IMR-90 (cell line): ENCODE data around the gene DCUN1D1. TPM values are rescaled to one million over a fixed set of nuclear protein-coding genes. Genes with fewer than 3 reads are reported as not detected.

Source experiments
- ATAC-seq: fragments of 200-7000 bp; cut with Tn5 transposase; 2 replicates; pipeline ENCODE4 v1.9.1; 2020; ENCODE audit warnings: low read depth, mild to moderate bottlenecking, moderate library complexity
- BruUV-seq: library from RNA; stranded (reverse); fragments of 400-500 nt; replicated peaks from 2 replicates; lab custom pipeline; 2021; lab: Mats Ljungman, UMichigan
- CTCF ChIA-PET: fragments of 300-600 bp; formaldehyde crosslinking; extraction: SDS; loops from one replicate; lab custom pipeline; 2021; ENCODE audit warnings: antibody characterized with exemption; lab: Yijun Ruan, JAX
- POLR2A ChIA-PET: fragments of 300-600 bp; sonication (Branson Sonifier 250); formaldehyde crosslinking; loops from one replicate; lab custom pipeline; 2022; ENCODE audit warnings: antibody characterized with exemption; ENCODE audit not compliant: unreplicated experiment; lab: Charles Lee
- DNase-seq: peaks from one replicate; pipeline ENCODE4 v3.0.0; 2013
- H2AFZ ChIP-seq: replicated peaks from 2 replicates; pipeline ENCODE3; 2013; ENCODE audit warnings: low read length, mild to moderate bottlenecking; ENCODE audit not compliant: poor library complexity
- H2AK5ac ChIP-seq: 2 replicates; pipeline ENCODE4 v1.6.1; 2013; ENCODE audit warnings: low read depth, low read length, inconsistent platforms
- H2AK9ac ChIP-seq: replicated peaks from 2 replicates; pipeline ENCODE3; 2013; ENCODE audit warnings: mild to moderate bottlenecking, low read depth, low read length, moderate library complexity; ENCODE audit not compliant: poor library complexity
- H2BK120ac ChIP-seq: 2 replicates; pipeline ENCODE4 v1.6.1; 2013; ENCODE audit warnings: low read depth, low read length, inconsistent platforms
- H2BK15ac ChIP-seq: 3 replicates; pipeline ENCODE4 v1.6.1; 2013; ENCODE audit warnings: low read depth, low read length, inconsistent platforms
- H2BK20ac ChIP-seq: 2 replicates; pipeline ENCODE4 v1.6.1; 2013; ENCODE audit warnings: low read depth, mild to moderate bottlenecking, inconsistent platforms, low read length, moderate library complexity
- H2BK5ac ChIP-seq: 2 replicates; pipeline ENCODE4 v1.6.1; 2013; ENCODE audit warnings: mild to moderate bottlenecking, low read depth, low read length, inconsistent platforms; ENCODE audit not compliant: poor library complexity, severe bottlenecking
- H3K14ac ChIP-seq: replicated peaks from 2 replicates; pipeline ENCODE4 v1.6.1; 2013; ENCODE audit warnings: low read depth, low read length, inconsistent platforms
- H3K18ac ChIP-seq: 2 replicates; pipeline ENCODE4 v1.6.1; 2013; ENCODE audit warnings: low read depth, low read length, control low read depth
- H3K23ac ChIP-seq: 2 replicates; pipeline ENCODE4 v1.6.1; 2013; ENCODE audit warnings: low read depth, low read length, inconsistent platforms
- H3K27ac ChIP-seq: 2 replicates; pipeline ENCODE4 v1.5.1; 2013; ENCODE audit warnings: mild to moderate bottlenecking, control low read depth, low read length; ENCODE audit not compliant: insufficient read depth
- H3K27me3 ChIP-seq: 2 replicates; pipeline ENCODE4 v1.6.1; 2013; ENCODE audit warnings: low read length; ENCODE audit not compliant: control insufficient read depth, insufficient read depth
- H3K36me3 ChIP-seq: 2 replicates; pipeline ENCODE4 v1.6.1; 2013; ENCODE audit warnings: low read length, mixed read lengths; ENCODE audit not compliant: control insufficient read depth, insufficient read depth
- H3K4ac ChIP-seq: 2 replicates; pipeline ENCODE4 v1.6.1; 2013; ENCODE audit warnings: low read depth, low read length, inconsistent platforms
- H3K4me1 ChIP-seq: 2 replicates; pipeline ENCODE4 v1.6.1; 2013; ENCODE audit warnings: low read length, mixed read lengths; ENCODE audit not compliant: control insufficient read depth, insufficient read depth
- H3K4me2 ChIP-seq: 2 replicates; pipeline ENCODE4 v1.6.1; 2013; ENCODE audit warnings: low read depth, mild to moderate bottlenecking, control low read depth, low read length, moderate library complexity
- H3K4me3 ChIP-seq: 2 replicates; pipeline ENCODE4 v1.5.1; 2013; ENCODE audit warnings: low read depth, mild to moderate bottlenecking, control low read depth, low read length, moderate library complexity; ENCODE audit not compliant: insufficient read depth
- H3K56ac ChIP-seq: 2 replicates; pipeline ENCODE4 v1.6.1; 2013; ENCODE audit warnings: low read length, inconsistent platforms; ENCODE audit not compliant: insufficient read depth; ENCODE audit errors: extremely low read depth
- H3K79me1 ChIP-seq, 2 experiments: 2 replicates each; pipeline ENCODE4 v1.6.1; 2013; ENCODE audit warnings: low read length in 2 of 2, inconsistent platforms in 1 of 2, low read depth in 1 of 2
- H3K9ac ChIP-seq: 2 replicates; pipeline ENCODE4 v1.6.1; 2013; ENCODE audit warnings: low read depth, low read length, control low read depth
- H3K9me1 ChIP-seq: 2 replicates; pipeline ENCODE4 v1.6.1; 2013; ENCODE audit warnings: low read length, inconsistent platforms; ENCODE audit not compliant: insufficient read depth
- H3K9me3 ChIP-seq: 2 replicates; pipeline ENCODE4 v1.6.1; 2013; ENCODE audit warnings: low read length; ENCODE audit not compliant: control insufficient read depth, insufficient read depth
- H4K20me1 ChIP-seq: 2 replicates; pipeline ENCODE4 v1.6.1; 2013; ENCODE audit warnings: low read length, inconsistent platforms; ENCODE audit not compliant: insufficient read depth
- H4K5ac ChIP-seq: 2 replicates; pipeline ENCODE4 v1.6.1; 2013; ENCODE audit warnings: mild to moderate bottlenecking, low read depth, low read length, control low read depth
- H4K8ac ChIP-seq, 2 experiments: 2 replicates each; pipeline ENCODE4 v1.6.1; 2013; ENCODE audit warnings: low read depth in 2 of 2, low read length in 2 of 2, control low read depth in 1 of 2, inconsistent platforms in 1 of 2
- H4K91ac ChIP-seq: 2 replicates; pipeline ENCODE4 v1.6.1; 2013; ENCODE audit warnings: low read depth, low read length, inconsistent platforms; ENCODE audit not compliant: insufficient read depth
- BHLHE40 ChIP-seq: fragments of 150-350 bp; IDR thresholded peaks from 2 replicates; pipeline ENCODE4 v1.6.1; 2016; ENCODE audit warnings: mild to moderate bottlenecking, low read depth, low read length
- CEBPB ChIP-seq: IDR thresholded peaks from 2 replicates; pipeline ENCODE4 v1.6.1; 2012; ENCODE audit warnings: low read depth, low read length, improper control_type of control experiment
- CHD1 ChIP-seq: IDR thresholded peaks from 2 replicates; pipeline ENCODE4 v1.6.1; 2012; ENCODE audit warnings: low read depth, low read length, improper control_type of control experiment
- CTCF ChIP-seq: conservative IDR thresholded peaks from 2 replicates; pipeline ENCODE4 v1.5.1; 2012; ENCODE audit warnings: mild to moderate bottlenecking, low read depth, low read length, improper control_type of control experiment
- FOS ChIP-seq: fragments of 150-350 bp; IDR thresholded peaks from 2 replicates; pipeline ENCODE4 v1.6.1; 2016; ENCODE audit warnings: low read depth, low read length
- MAZ ChIP-seq: IDR thresholded peaks from 2 replicates; pipeline ENCODE4 v1.6.1; 2012; ENCODE audit warnings: low read depth, mild to moderate bottlenecking, low read length, improper control_type of control experiment, moderate library complexity, borderline replicate concordance
- MXI1 ChIP-seq: IDR thresholded peaks from 2 replicates; pipeline ENCODE4 v1.6.1; 2012; ENCODE audit warnings: low read depth, mild to moderate bottlenecking, low read length, moderate library complexity, borderline replicate concordance
- NFE2L2 ChIP-seq: fragments of 150-350 bp; IDR thresholded peaks from 2 replicates; pipeline ENCODE4 v1.6.1; 2016; ENCODE audit warnings: low read depth, mild to moderate bottlenecking, low read length
- POLR2A ChIP-seq: IDR thresholded peaks from 2 replicates; pipeline ENCODE4 v1.6.1; 2012; ENCODE audit warnings: mild to moderate bottlenecking, low read depth, low read length
- RCOR1 ChIP-seq: IDR thresholded peaks from 2 replicates; pipeline ENCODE4 v1.6.1; 2012; ENCODE audit warnings: mild to moderate bottlenecking, low read length, improper control_type of control experiment; ENCODE audit not compliant: insufficient replicate concordance
- RFX5 ChIP-seq: IDR thresholded peaks from 2 replicates; pipeline ENCODE4 v1.8.0; 2012; ENCODE audit warnings: low read depth, mild to moderate bottlenecking, low read length, moderate library complexity
- SMC3 ChIP-seq: fragments of 150-350 bp; IDR thresholded peaks from 2 replicates; pipeline ENCODE4 v1.6.1; 2016; ENCODE audit warnings: low read depth, mild to moderate bottlenecking, antibody characterized with exemption, low read length, moderate library complexity
- WGBS, 2 experiments: methylation state at CpG; one replicate each; pipeline versions ENCODE4 v1.1.5 to v1.1.7; 2013; ENCODE audit warnings: missing lambda C conversion rate in 2 of 2; ENCODE audit not compliant: insufficient read length in 1 of 2; ENCODE audit errors: extremely low coverage in 2 of 2; 5-methylcytosine and 5-hydroxymethylcytosine counted together
- dilution Hi-C: fragments of 300-500 bp; cut with HindIII; formaldehyde crosslinking; loops from one replicate; pipeline ENCODE4 v1.14.3; 2018; ENCODE audit warnings: low sequenced_read_pairs; ENCODE audit not compliant: unreplicated experiment
- in situ Hi-C: fragments of 300-500 bp; cut with MboI; formaldehyde crosslinking; loops from 3 replicates; pipeline ENCODE4 v1.14.3; 2019; ENCODE audit warnings: low sequenced_read_pairs, inconsistent platforms, mixed read lengths
- intact Hi-C: fragments of 100-400 bp; cut with micrococcal nuclease; formaldehyde crosslinking; loops from 2 replicates; pipeline ENCODE4 v1.10.0; 2022
- polyA plus RNA-seq, 3 experiments: library from polyadenylated mRNA; depleted of rRNA; stranded (reverse); fragments of >200 nt; gene quantifications; 2 replicates each; pipeline ENCODE4 v1.2.3, GENCODE V29; 2012; ENCODE audit warnings: low replicate concordance in 1 of 3
- total RNA-seq: library from RNA; depleted of rRNA; stranded (reverse); fragments of >200 nt; gene quantifications from 2 replicates; pipeline ENCODE4 v1.2.3, GENCODE V29; 2012
- TF ChIP-seq, protein P1 (sequence below): fragments of 150-350 bp; IDR thresholded peaks from 2 replicates; pipeline ENCODE4 v1.6.1; 2017; ENCODE audit warnings: mild to moderate bottlenecking, antibody characterized with exemption, low read length, low read depth

The DCUN1D1 gene
- total and polyA plus RNA-seq, 2 of the 4 experiments (the other 2 are of a cell fraction): 12.5 to 17.7 TPM

- WGBS, 2 experiments: no CpG with 5 or more reads among the region's 5 CpGs
- ATAC-seq: no peak
- no peaks in the 10 kb centered on the region for H4K20me1 ChIP-seq
- no peak overlapping the region for H2AK5ac ChIP-seq
- POLR2A ChIA-PET: no interaction called here
- no peak overlapping the region for H4K8ac ChIP-seq
- H2BK5ac ChIP-seq: no peak overlapping the region
- dilution Hi-C loops: no loop called here
- H3K4me1 ChIP-seq: no peaks in the 10 kb centered on the region
- H2BK15ac ChIP-seq: no peak overlapping the region
- DNase-seq: no peak
- H3K56ac ChIP-seq: no peak overlapping the region
- H2BK20ac ChIP-seq: no peak overlapping the region
- TF ChIP-seq SMC3 (no peak), CTCF (no peak), FOS (no peak), CEBPB (no peak), NFE2L2 (no peak), RFX5 (no peak), POLR2A (no peak), MAZ (no peak), CHD1 (no peak), RCOR1 (no peak), MXI1 (no peak), BHLHE40 (no peak)
- TF ChIP-seq, protein P1, sequence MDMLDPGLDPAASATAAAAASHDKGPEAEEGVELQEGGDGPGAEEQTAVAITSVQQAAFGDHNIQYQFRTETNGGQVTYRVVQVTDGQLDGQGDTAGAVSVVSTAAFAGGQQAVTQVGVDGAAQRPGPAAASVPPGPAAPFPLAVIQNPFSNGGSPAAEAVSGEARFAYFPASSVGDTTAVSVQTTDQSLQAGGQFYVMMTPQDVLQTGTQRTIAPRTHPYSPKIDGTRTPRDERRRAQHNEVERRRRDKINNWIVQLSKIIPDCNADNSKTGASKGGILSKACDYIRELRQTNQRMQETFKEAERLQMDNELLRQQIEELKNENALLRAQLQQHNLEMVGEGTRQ: no peak
- H3K23ac ChIP-seq: no peak overlapping the region
- in situ Hi-C loops: loop anchor here (25.0 kb wide), 1 partner anchor 467 kb away; no protein-coding TSS in a partner anchor
- no peak overlapping the region for H2AK9ac ChIP-seq
- no peaks in the 10 kb centered on the region for H3K27me3 ChIP-seq
- no peak overlapping the region for H4K91ac ChIP-seq
- H3K27ac ChIP-seq: no peak overlapping the region
- no peak overlapping the region for H3K14ac ChIP-seq
- H2AFZ ChIP-seq: no peak overlapping the region
- BruUV-seq: no TSS peak
- H3K4ac ChIP-seq: no peak overlapping the region
- H3K9me1 ChIP-seq: no peaks in the 10 kb centered on the region
- CTCF ChIA-PET: no interaction called here
- no peak overlapping the region for H3K9ac ChIP-seq
- intact Hi-C loops: no loop called here
- no peak overlapping the region for H2BK120ac ChIP-seq
- H3K4me3 ChIP-seq: no peak overlapping the region
- H3K36me3 ChIP-seq: 0 out of 2 replicates have a peak, but pooled peaks cover 1% of the 10 kb centered on the region
- no peak overlapping the region for H3K4me2 ChIP-seq
- no peak overlapping the region for H3K18ac ChIP-seq
- no peak overlapping the region for H4K5ac ChIP-seq
- no peaks in the 10 kb centered on the region for H3K9me3 ChIP-seq
- no peaks in the 10 kb centered on the region for H3K79me1 ChIP-seq
These were observed 60.4 kb downstream of the DCUN1D1 start for GRCh38 chr3:182919866-182920357.
